GM12873 (cell line): Measurements from ENCODE around the gene ACAD9.

ENCODE experiments used
- CTCF ChIP-seq: IDR thresholded peaks from 2 replicates; pipeline ENCODE4 v1.5.1; 2012; ENCODE audit warnings: low read depth, mild to moderate bottlenecking, moderate library complexity, low read length, control low read depth; ENCODE audit not compliant: insufficient read depth; ENCODE audit errors: missing control alignments

The ACAD9 gene

GRCh38 chr3:128854475-128854874 is 24.9 kb upstream of the ACAD9 start:
- no peak for TF ChIP-seq CTCF

GRCh38 chr3:128855569-128855968 is 23.9 kb upstream of the ACAD9 start:
- no peak for TF ChIP-seq CTCF

GRCh38 chr3:128858167-128858566 is 21.3 kb upstream of the ACAD9 start:
- no peak for TF ChIP-seq CTCF

GRCh38 chr3:128859630-128860029 is 19.8 kb upstream of the ACAD9 start:
- TF ChIP-seq CTCF = no peak

- no peak for TF ChIP-seq CTCF
These were observed 17.9 kb upstream of the ACAD9 start for GRCh38 chr3:128861491-128861890.

- peak; percentile 51 for TF ChIP-seq CTCF
These were observed 15.9 kb upstream of the ACAD9 start for GRCh38 chr3:128863560-128863959.

GRCh38 chr3:128864351-128864811 is 15.0 kb upstream of the ACAD9 start:
- no peak for TF ChIP-seq CTCF
